H9 (cell line): Measurements from ENCODE around the gene PRRT2. TPM values are rescaled to one million over a fixed set of nuclear protein-coding genes. Genes with fewer than 3 reads are reported as not detected.
A peak's percentile ranks its signal among the peaks of the same experiment; 100 is the strongest.

Experiments used
- DNase-seq: peaks from one replicate; pipeline ENCODE4 v3.0.0-alpha.2; 2017
- H2AFZ ChIP-seq: one replicate; pipeline ENCODE4 v1.6.1; 2013; ENCODE audit warnings: mild to moderate bottlenecking, low read length, control low read depth, moderate library complexity
- H2AK5ac ChIP-seq: 2 replicates; pipeline ENCODE4 v1.6.1; 2013; ENCODE audit warnings: low read length, control low read depth, mixed read lengths; ENCODE audit not compliant: insufficient read length
- H2BK120ac ChIP-seq: one replicate; pipeline ENCODE4 v1.6.1; 2013; ENCODE audit warnings: low read depth, mild to moderate bottlenecking, low read length, control low read depth, inconsistent platforms; ENCODE audit not compliant: poor library complexity, severe bottlenecking
- H2BK12ac ChIP-seq: 2 replicates; pipeline ENCODE4 v1.6.1; 2013; ENCODE audit warnings: low read length, control low read depth, mixed read lengths, low read depth; ENCODE audit not compliant: insufficient read length
- H2BK15ac ChIP-seq: 2 replicates; pipeline ENCODE4 v1.6.1; 2013; ENCODE audit warnings: low read depth, low read length, control low read depth
- H2BK20ac ChIP-seq: one replicate; pipeline ENCODE4 v1.6.1; 2013; ENCODE audit warnings: low read depth, mild to moderate bottlenecking, low read length, control low read depth, inconsistent platforms; ENCODE audit not compliant: poor library complexity, severe bottlenecking
- H2BK5ac ChIP-seq: 2 replicates; pipeline ENCODE4 v1.6.1; 2013; ENCODE audit warnings: low read length, control low read depth, mixed read lengths; ENCODE audit not compliant: insufficient read length
- H3K14ac ChIP-seq: 2 replicates; pipeline ENCODE4 v1.6.1; 2013; ENCODE audit warnings: low read length, control low read depth; ENCODE audit not compliant: insufficient read depth
- H3K18ac ChIP-seq: 2 replicates; pipeline ENCODE4 v1.6.1; 2013; ENCODE audit warnings: low read depth, mild to moderate bottlenecking, mixed read lengths, low read length, control low read depth; ENCODE audit not compliant: insufficient read length
- H3K23ac ChIP-seq: 2 replicates; pipeline ENCODE4 v1.6.1; 2013; ENCODE audit warnings: low read length, control low read depth, mixed read lengths, low read depth; ENCODE audit not compliant: insufficient read length
- H3K23me2 ChIP-seq: 2 replicates; pipeline ENCODE4 v1.6.1; 2013; ENCODE audit warnings: low read depth, mild to moderate bottlenecking, mixed read lengths, low read length, control low read depth; ENCODE audit not compliant: insufficient read length, poor library complexity, severe bottlenecking
- H3K27ac ChIP-seq: 2 replicates; pipeline ENCODE4 v1.5.1; 2013; ENCODE audit warnings: low read length, control low read depth, mixed read lengths, low read depth; ENCODE audit not compliant: insufficient read length
- H3K27me3 ChIP-seq: 2 replicates; pipeline ENCODE4 v1.6.1; 2013; ENCODE audit warnings: low read length, control low read depth, inconsistent platforms; ENCODE audit not compliant: insufficient read depth
- H3K4ac ChIP-seq: 2 replicates; pipeline ENCODE4 v1.6.1; 2013; ENCODE audit warnings: low read depth, mild to moderate bottlenecking, control low read depth, inconsistent platforms, low read length, moderate library complexity
- H3K4me1 ChIP-seq: 2 replicates; pipeline ENCODE4 v1.6.1; 2013; ENCODE audit warnings: low read length, control low read depth, inconsistent platforms; ENCODE audit not compliant: insufficient read depth
- H3K4me2 ChIP-seq: 2 replicates; pipeline ENCODE4 v1.6.1; 2013; ENCODE audit warnings: low read length, control low read depth, mixed read lengths; ENCODE audit not compliant: insufficient read length, insufficient read depth
- H3K56ac ChIP-seq: 2 replicates; pipeline ENCODE4 v1.6.1; 2013; ENCODE audit warnings: low read depth, mild to moderate bottlenecking, mixed read lengths, low read length, control low read depth; ENCODE audit not compliant: insufficient read length
- H3K79me1 ChIP-seq: 2 replicates; pipeline ENCODE4 v1.6.1; 2013; ENCODE audit warnings: low read depth, mild to moderate bottlenecking, moderate library complexity, low read length, control low read depth, inconsistent platforms; ENCODE audit not compliant: insufficient read depth, poor library complexity, severe bottlenecking
- H3K79me2 ChIP-seq: 2 replicates; pipeline ENCODE4 v1.6.1; 2013; ENCODE audit warnings: low read length, control low read depth, inconsistent platforms; ENCODE audit not compliant: insufficient read depth
- H3K9ac ChIP-seq: 2 replicates; pipeline ENCODE4 v1.6.1; 2013; ENCODE audit warnings: low read length, control low read depth, mixed read lengths; ENCODE audit not compliant: insufficient read length; ENCODE audit errors: extremely low read depth
- H3K9me3 ChIP-seq: one replicate; pipeline ENCODE4 v1.6.1; 2013; ENCODE audit warnings: low read depth, low read length, inconsistent platforms; ENCODE audit not compliant: control insufficient read depth
- H3T11ph ChIP-seq: one replicate; pipeline ENCODE4 v1.6.1; 2013; ENCODE audit warnings: mild to moderate bottlenecking, low read length, control low read depth, inconsistent platforms
- H4K20me1 ChIP-seq: one replicate; pipeline ENCODE4 v1.6.1; 2013; ENCODE audit not compliant: control insufficient read depth, insufficient read length, insufficient read depth
- H4K5ac ChIP-seq: 2 replicates; pipeline ENCODE4 v1.6.1; 2013; ENCODE audit warnings: low read depth, mild to moderate bottlenecking, mixed read lengths, low read length, control low read depth; ENCODE audit not compliant: insufficient read length
- H4K8ac ChIP-seq: replicated peaks from 2 replicates; pipeline ENCODE4 v1.6.1; 2013; ENCODE audit warnings: low read length, control low read depth, mixed read lengths, low read depth; ENCODE audit not compliant: insufficient read length
- H4K91ac ChIP-seq: 2 replicates; pipeline ENCODE4 v1.6.1; 2013; ENCODE audit warnings: low read depth, mild to moderate bottlenecking, moderate library complexity, mixed read lengths, low read length, control low read depth; ENCODE audit not compliant: insufficient read length
- H3K27ac Mint-ChIP-seq, 3 experiments: 2 replicates in 2 of 3; 3 replicates in 1 of 3; pipeline ENCODE4 v1.8.0; 2020 to 2021; ENCODE audit warnings: mixed read lengths in 3 of 3, mild to moderate bottlenecking in 1 of 3, moderate library complexity in 1 of 3
- H3K27me3 Mint-ChIP-seq: 2 replicates; pipeline ENCODE4 v1.8.0; 2021; ENCODE audit warnings: low read depth, mild to moderate bottlenecking, moderate library complexity, mixed read lengths
- H3K36me3 Mint-ChIP-seq, 3 experiments: 2 replicates in 2 of 3; 3 replicates in 1 of 3; pipeline ENCODE4 v1.8.0; 2020 to 2021; ENCODE audit warnings: low read depth in 3 of 3, mixed read lengths in 3 of 3; ENCODE audit not compliant: insufficient read depth in 1 of 3
- H3K4me1 Mint-ChIP-seq, 2 experiments: 2 replicates each; pipeline ENCODE4 v1.8.0; 2020; ENCODE audit warnings: mixed read lengths in 2 of 2
- H3K4me3 Mint-ChIP-seq, 2 experiments: 2 replicates in 1 of 2; 3 replicates in 1 of 2; pipeline ENCODE4 v1.8.0; 2020 to 2021; ENCODE audit warnings: mild to moderate bottlenecking in 2 of 2, mixed read lengths in 2 of 2, moderate library complexity in 1 of 2
- H3K9me3 Mint-ChIP-seq, 2 experiments: 2 replicates in 1 of 2; 3 replicates in 1 of 2; pipeline ENCODE4 v1.8.0; 2020; ENCODE audit warnings: mild to moderate bottlenecking in 2 of 2, mixed read lengths in 2 of 2, moderate library complexity in 1 of 2
- CTCF ChIP-seq: fragments of 200-600 bp; sonication (generic); conservative IDR thresholded peaks from 3 replicates; pipeline ENCODE4 v1.8.0; 2021; ENCODE audit warnings: antibody characterized with exemption, mild to moderate bottlenecking
- WGBS: extraction: QIAGEN DNeasy Blood & Tissue Kit; methylation state at CpG from one replicate; pipeline ENCODE4 v1.1.7; 2013; ENCODE audit warnings: missing lambda C conversion rate, low lambda C conversion rate, mixed read lengths; ENCODE audit not compliant: insufficient read length; ENCODE audit errors: extremely low coverage; 5-methylcytosine and 5-hydroxymethylcytosine counted together
- total RNA-seq: library from RNA; stranded (reverse); gene quantifications from 2 replicates; pipeline ENCODE4 v1.2.1, GENCODE V29; 2021

Gene PRRT2
- total RNA-seq, 1 experiment from 2014 or later, result 14.6 TPM

- Histone ChIP-seq H2BK15ac (no peak overlapping the region), H3K9me3 (no peaks in the 10 kb centered on the region), H2BK12ac (no peak overlapping the region), H3K79me2 (no peaks in the 10 kb centered on the region), H3K23me2 (no peaks in the 10 kb centered on the region), H2AFZ (no peak overlapping the region), H3K4ac (no peak overlapping the region), H3K18ac (peak overlapping the region; percentile 43), H2BK5ac (no peak overlapping the region), H3T11ph (no peak overlapping the region), H2BK20ac (no peak overlapping the region), H3K4me1 (no peaks in the 10 kb centered on the region), H4K20me1 (no peaks in the 10 kb centered on the region), H2AK5ac (no peak overlapping the region), H4K91ac (no peak overlapping the region), H4K5ac (no peak overlapping the region), H3K27me3 (no peaks in the 10 kb centered on the region), H3K27ac (no peak overlapping the region), H2BK120ac (no peak overlapping the region), H3K79me1 (no peaks in the 10 kb centered on the region), H3K14ac (peak overlapping the region; percentile 50), H3K9ac (no peak overlapping the region), H4K8ac (no peak overlapping the region), H3K23ac (no peak overlapping the region), H3K4me2 (no peak overlapping the region), H3K56ac (no peak overlapping the region)
- WGBS, result no CpG with 5 or more reads among the region's 10 CpGs
- no peaks in the 10 kb centered on the region for H3K27me3 Mint-ChIP-seq
- no peak for DNase-seq
- H3K4me1 Mint-ChIP-seq, result peaks cover 20 to 23% of the 10 kb centered on the region in 2 experiments
- peak overlapping the region; percentile 95 to 98 (median 95) for H3K27ac Mint-ChIP-seq
- no peaks in the 10 kb centered on the region for H3K9me3 Mint-ChIP-seq
- H3K36me3 Mint-ChIP-seq, result peaks cover 3 to 7% (median 5%) of the 10 kb centered on the region in 3 experiments; a peak in 5 of 7 replicates
- no peak for TF ChIP-seq CTCF
- no peak overlapping the region for H3K4me3 Mint-ChIP-seq
Observed at GRCh38 chr16:29825145-29826044, 13.4 kb downstream of the PRRT2 start.
